BJ (cell line): ENCODE results near the gene RASAL1. TPM values are rescaled to one million over a fixed set of nuclear protein-coding genes. Genes with fewer than 3 reads are reported as not detected.
"Not testable (repeated sequence)": the region's sequence is repeated elsewhere in the genome, so short reads cannot be mapped to it uniquely, and the experiment has no call there.

Experiments
- CTCF ChIA-PET: fragments of 350-600 bp; formaldehyde crosslinking; extraction: SDS; loops from one replicate; lab custom pipeline; 2021; ENCODE audit warnings: antibody characterized with exemption, inconsistent platforms; lab: Yijun Ruan, JAX
- POLR2A ChIA-PET: fragments of 300-600 bp; sonication (Branson Sonifier 250); formaldehyde crosslinking; extraction: SDS; loops from one replicate; lab custom pipeline; 2021; ENCODE audit warnings: antibody characterized with exemption; lab: Charles Lee
- DNase-seq: peaks from one replicate; pipeline ENCODE4 v3.0.0-alpha.2; 2011; ENCODE audit warnings: low read depth
- H3K27me3 ChIP-seq: 2 replicates; pipeline ENCODE4 v1.6.0; 2011; ENCODE audit warnings: low read length; ENCODE audit not compliant: control insufficient read depth, insufficient read depth
- H3K36me3 ChIP-seq: 2 replicates; pipeline ENCODE4 v1.5.1; 2011; ENCODE audit warnings: low read length; ENCODE audit not compliant: control insufficient read depth, insufficient read depth
- H3K4me3 ChIP-seq: 2 replicates; pipeline ENCODE4 v1.5.1; 2011; ENCODE audit warnings: low read depth, mild to moderate bottlenecking, control low read depth, low read length
- polyA plus RNA-seq: library from polyadenylated mRNA; depleted of rRNA; stranded (reverse); fragments of >200 nt; gene quantifications from 2 replicates; pipeline ENCODE4 v1.2.3, GENCODE V29; 2011
- TF ChIP-seq, protein P1 (sequence below): IDR thresholded peaks from 2 replicates; pipeline ENCODE4 v1.5.1; 2011; ENCODE audit warnings: low read depth, mild to moderate bottlenecking, control low read depth, inconsistent platforms, low read length, moderate library complexity; ENCODE audit not compliant: insufficient read depth

The RASAL1 gene
- polyA plus RNA-seq, 1 experiment, result not detected

DNA sequence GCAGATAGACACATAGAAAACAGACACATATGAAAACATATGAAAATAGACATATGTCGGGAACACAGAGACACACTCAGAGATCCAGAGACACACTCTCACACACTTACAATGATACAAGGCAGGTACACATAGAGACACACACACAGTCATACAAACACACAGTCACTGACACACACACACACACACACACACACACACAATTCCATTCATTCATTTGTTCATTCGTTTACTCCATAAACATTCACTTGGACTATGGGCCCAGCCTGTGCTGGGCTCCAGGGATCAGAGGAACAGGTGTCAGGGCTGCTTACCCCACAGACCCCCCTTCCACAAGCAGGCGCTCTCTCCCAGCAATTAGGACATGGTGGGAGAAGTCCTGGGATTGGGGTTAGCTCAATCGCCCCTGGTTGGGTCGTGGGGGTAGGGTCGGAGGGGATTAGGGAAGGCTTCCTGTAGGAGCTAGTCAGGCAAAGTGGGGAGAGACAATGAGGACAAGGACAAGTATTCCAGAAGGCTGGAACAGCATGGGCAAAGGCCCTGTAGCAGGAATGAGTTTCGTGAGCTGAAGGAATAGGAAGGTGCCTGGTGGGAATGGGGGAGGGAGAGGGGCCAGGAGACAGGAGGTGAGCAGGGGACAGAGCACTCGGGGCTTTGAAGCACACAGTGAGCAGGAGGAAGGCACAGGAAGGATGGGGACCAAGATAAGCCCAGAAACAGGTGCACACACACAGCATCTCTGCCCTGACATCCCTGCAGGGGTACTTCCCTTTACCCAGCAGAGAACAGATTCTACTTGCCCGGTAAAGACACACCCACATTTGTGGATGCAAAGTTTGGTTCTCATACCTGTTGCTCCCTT, 6.5 kb downstream of the RASAL1 start:
- Histone ChIP-seq H3K4me3 (no peak overlapping the region), H3K27me3 (peaks cover 3% of the 10 kb centered on the region), H3K36me3 (no peaks in the 10 kb centered on the region)
- DNase-seq, result no peak
- TF ChIP-seq, protein P1, sequence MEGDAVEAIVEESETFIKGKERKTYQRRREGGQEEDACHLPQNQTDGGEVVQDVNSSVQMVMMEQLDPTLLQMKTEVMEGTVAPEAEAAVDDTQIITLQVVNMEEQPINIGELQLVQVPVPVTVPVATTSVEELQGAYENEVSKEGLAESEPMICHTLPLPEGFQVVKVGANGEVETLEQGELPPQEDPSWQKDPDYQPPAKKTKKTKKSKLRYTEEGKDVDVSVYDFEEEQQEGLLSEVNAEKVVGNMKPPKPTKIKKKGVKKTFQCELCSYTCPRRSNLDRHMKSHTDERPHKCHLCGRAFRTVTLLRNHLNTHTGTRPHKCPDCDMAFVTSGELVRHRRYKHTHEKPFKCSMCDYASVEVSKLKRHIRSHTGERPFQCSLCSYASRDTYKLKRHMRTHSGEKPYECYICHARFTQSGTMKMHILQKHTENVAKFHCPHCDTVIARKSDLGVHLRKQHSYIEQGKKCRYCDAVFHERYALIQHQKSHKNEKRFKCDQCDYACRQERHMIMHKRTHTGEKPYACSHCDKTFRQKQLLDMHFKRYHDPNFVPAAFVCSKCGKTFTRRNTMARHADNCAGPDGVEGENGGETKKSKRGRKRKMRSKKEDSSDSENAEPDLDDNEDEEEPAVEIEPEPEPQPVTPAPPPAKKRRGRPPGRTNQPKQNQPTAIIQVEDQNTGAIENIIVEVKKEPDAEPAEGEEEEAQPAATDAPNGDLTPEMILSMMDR, result no peak
- ChIA-PET CTCF (no interaction called here), POLR2A (no interaction called here)

DNA sequence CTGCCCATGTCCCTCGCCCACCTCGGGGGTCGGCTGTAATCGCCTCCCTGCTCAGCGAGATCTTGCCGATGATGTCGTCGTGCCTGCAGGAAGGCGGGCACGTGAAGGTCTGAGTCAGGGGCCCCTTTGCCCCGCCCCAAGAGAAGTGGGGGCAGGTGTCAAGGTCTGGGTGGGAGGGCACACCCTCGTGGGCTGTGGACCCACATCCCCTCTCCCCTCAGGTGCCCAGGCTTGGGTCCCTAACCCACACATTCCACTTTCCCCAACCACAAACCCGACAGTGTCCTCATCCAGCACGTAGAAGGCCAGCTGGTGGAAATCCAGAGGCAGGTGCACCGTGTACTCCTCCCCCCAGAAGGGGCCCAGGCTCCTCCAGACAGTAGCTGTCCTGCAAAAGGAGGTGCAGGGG, 7.8 kb downstream of the RASAL1 start:
- POLR2A ChIA-PET, result no interaction called here
- peaks cover 3% of the 10 kb centered on the region for H3K27me3 ChIP-seq
- no peak overlapping the region for H3K4me3 ChIP-seq
- CTCF ChIA-PET, result no interaction called here
- no peak for DNase-seq
- no peaks in the 10 kb centered on the region for H3K36me3 ChIP-seq
- TF ChIP-seq, protein P1, result no peak

DNA sequence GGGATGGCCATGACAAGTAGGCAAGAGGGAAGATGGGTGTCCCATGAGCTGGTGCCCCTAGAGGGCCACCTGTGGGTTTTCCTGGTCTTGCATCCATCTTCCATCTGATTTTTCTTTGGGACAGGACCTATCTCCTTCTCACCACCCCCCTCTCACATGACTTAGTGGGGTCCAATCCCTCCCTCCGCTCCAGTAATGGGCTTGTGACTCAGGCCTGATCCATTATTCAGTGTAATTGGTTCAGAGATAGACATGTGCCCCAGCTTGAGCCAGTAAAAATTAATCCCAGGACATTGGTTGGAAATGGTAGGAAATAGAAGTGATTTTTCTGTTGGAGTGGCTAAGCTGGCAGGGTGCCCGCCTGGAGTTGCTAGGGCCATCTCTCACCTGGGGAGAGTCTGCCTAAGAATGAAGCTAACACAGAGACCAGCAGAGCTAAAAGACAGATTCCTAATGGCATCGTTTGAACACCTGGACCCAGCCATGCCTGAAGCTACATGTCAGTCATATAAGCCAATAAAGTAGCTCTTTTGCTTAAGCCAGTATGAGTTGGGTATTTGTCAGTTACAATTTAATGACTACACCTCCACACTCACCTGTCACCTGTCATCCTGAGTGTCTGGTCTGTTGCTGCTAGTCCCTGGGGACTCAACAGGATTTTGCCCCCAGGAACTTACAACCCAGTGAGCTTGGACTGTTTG, 14.7 kb downstream of the RASAL1 start:
- Histone ChIP-seq H3K36me3 (no peaks in the 10 kb centered on the region), H3K4me3 (no peak overlapping the region), H3K27me3 (no peaks in the 10 kb centered on the region)
- ChIA-PET POLR2A (interaction anchor here (0.6 kb wide), 1 partner anchor 99 kb away, joined by 4 read pairs; no protein-coding TSS in a partner anchor), CTCF (no interaction called here)
- DNase-seq, result no peak
- TF ChIP-seq, protein P1, result no peak

DNA sequence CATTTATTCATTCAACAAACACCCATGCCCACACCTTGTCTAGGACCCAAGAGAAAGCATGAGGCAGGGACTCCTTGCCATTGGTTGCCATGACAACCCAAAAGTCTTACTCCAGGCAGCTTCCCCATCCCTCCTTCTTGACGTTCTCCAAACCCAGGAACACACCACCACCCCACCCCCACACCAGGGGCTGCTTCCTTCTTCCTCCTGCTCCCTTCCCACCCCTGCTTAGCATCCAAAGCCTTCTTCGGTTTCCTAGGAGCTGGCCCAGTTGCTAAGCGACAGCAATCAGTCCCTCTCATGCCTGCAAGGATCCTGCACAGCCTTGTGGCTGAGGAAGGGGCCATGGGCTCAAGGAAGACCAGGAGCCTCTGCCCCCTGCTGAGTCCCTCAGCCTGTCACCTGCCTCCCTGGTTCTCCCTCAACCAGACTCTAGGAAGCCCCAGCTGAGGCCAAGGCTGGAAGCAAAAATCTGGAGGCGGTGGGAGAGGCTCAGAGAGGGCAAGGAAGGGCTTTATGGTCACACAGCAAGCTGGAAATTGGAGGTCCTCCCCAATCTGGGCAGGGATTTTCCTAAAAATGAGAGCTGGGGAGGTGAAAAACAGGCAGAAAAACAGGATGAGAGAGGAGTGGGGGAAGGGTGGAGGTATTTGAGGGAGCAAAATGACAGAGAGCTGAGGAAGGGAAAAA, 15.4 kb downstream of the RASAL1 start:
- TF ChIP-seq, protein P1, result no peak
- H3K27me3 ChIP-seq, result no peaks in the 10 kb centered on the region; the same call in 1 of the 2 replicates
- no peak overlapping the region for H3K4me3 ChIP-seq
- DNase-seq, result no peak
- POLR2A ChIA-PET, result no interaction called here
- H3K36me3 ChIP-seq, result no peaks in the 10 kb centered on the region
- CTCF ChIA-PET, result no interaction called here

DNA sequence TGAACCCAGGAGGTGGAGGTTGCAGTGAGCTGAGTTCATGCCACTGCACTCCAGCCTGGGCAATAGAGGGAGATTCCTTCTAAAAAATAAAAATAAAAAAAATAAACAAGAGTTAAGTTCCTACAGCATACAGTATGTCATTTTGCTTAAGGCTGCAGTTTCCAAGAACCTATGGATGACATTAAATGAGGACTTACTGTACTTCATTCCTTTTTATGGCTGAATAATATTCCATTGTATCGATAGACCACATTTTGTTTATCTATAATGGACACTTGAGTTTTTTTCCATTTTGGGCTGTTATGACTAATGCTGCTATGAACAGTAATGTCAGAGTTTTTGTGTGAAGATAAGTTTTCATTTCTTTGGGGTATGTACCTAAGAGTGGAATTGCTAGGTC, 17.4 kb downstream of the RASAL1 start:
- Histone ChIP-seq H3K36me3 (no peaks in the 10 kb centered on the region), H3K4me3 (no peak overlapping the region), H3K27me3 (no peaks in the 10 kb centered on the region; the same call in 1 of the 2 replicates)
- ChIA-PET POLR2A (no interaction called here), CTCF (interaction anchor here (0.6 kb wide), 1 partner anchor 30 kb away, joined by 3 read pairs; no protein-coding TSS in a partner anchor)
- DNase-seq, result no peak
- TF ChIP-seq, protein P1, result no peak

- POLR2A ChIA-PET, DNase-seq, H3K36me3 ChIP-seq, H3K4me3 ChIP-seq, H3K27me3 ChIP-seq: not testable (repeated sequence)
- CTCF ChIA-PET, result interaction anchor here (0.6 kb wide), 1 partner anchor 30 kb away, joined by 3 read pairs; no protein-coding TSS in a partner anchor
Observed at GRCh38 chr12:113117684-113118083, 17.9 kb downstream of the RASAL1 start.
